IMR-90 (cell line): Measurements from ENCODE around the gene AKAP12. TPM values are rescaled to one million over a fixed set of nuclear protein-coding genes. Genes with fewer than 3 reads are reported as not detected.
A peak's percentile ranks its signal among the peaks of the same experiment; 100 is the strongest.

Experiments used
- ATAC-seq: fragments of 200-7000 bp; cut with Tn5 transposase; 2 replicates; pipeline ENCODE4 v1.9.1; 2020; ENCODE audit warnings: low read depth, mild to moderate bottlenecking, moderate library complexity
- BruUV-seq: library from RNA; stranded (reverse); fragments of 400-500 nt; replicated peaks from 2 replicates; lab custom pipeline; 2021; lab: Mats Ljungman, UMichigan
- CTCF ChIA-PET: fragments of 300-600 bp; formaldehyde crosslinking; extraction: SDS; loops from one replicate; lab custom pipeline; 2021; ENCODE audit warnings: antibody characterized with exemption; lab: Yijun Ruan, JAX
- POLR2A ChIA-PET: fragments of 300-600 bp; sonication (Branson Sonifier 250); formaldehyde crosslinking; loops from one replicate; lab custom pipeline; 2022; ENCODE audit warnings: antibody characterized with exemption; ENCODE audit not compliant: unreplicated experiment; lab: Charles Lee
- DNase-seq: peaks from one replicate; pipeline ENCODE4 v3.0.0; 2013
- H2AFZ ChIP-seq: replicated peaks from 2 replicates; pipeline ENCODE3; 2013; ENCODE audit warnings: low read length, mild to moderate bottlenecking; ENCODE audit not compliant: poor library complexity
- H2AK5ac ChIP-seq: 2 replicates; pipeline ENCODE4 v1.6.1; 2013; ENCODE audit warnings: low read depth, low read length, inconsistent platforms
- H2AK9ac ChIP-seq: replicated peaks from 2 replicates; pipeline ENCODE3; 2013; ENCODE audit warnings: mild to moderate bottlenecking, low read depth, low read length, moderate library complexity; ENCODE audit not compliant: poor library complexity
- H2BK120ac ChIP-seq: 2 replicates; pipeline ENCODE4 v1.6.1; 2013; ENCODE audit warnings: low read depth, low read length, inconsistent platforms
- H2BK15ac ChIP-seq: 3 replicates; pipeline ENCODE4 v1.6.1; 2013; ENCODE audit warnings: low read depth, low read length, inconsistent platforms
- H2BK20ac ChIP-seq: 2 replicates; pipeline ENCODE4 v1.6.1; 2013; ENCODE audit warnings: low read depth, mild to moderate bottlenecking, inconsistent platforms, low read length, moderate library complexity
- H2BK5ac ChIP-seq: 2 replicates; pipeline ENCODE4 v1.6.1; 2013; ENCODE audit warnings: mild to moderate bottlenecking, low read depth, low read length, inconsistent platforms; ENCODE audit not compliant: poor library complexity, severe bottlenecking
- H3K14ac ChIP-seq: replicated peaks from 2 replicates; pipeline ENCODE4 v1.6.1; 2013; ENCODE audit warnings: low read depth, low read length, inconsistent platforms
- H3K18ac ChIP-seq: 2 replicates; pipeline ENCODE4 v1.6.1; 2013; ENCODE audit warnings: low read depth, low read length, control low read depth
- H3K23ac ChIP-seq: 2 replicates; pipeline ENCODE4 v1.6.1; 2013; ENCODE audit warnings: low read depth, low read length, inconsistent platforms
- H3K27ac ChIP-seq: 2 replicates; pipeline ENCODE4 v1.5.1; 2013; ENCODE audit warnings: mild to moderate bottlenecking, control low read depth, low read length; ENCODE audit not compliant: insufficient read depth
- H3K27me3 ChIP-seq: 2 replicates; pipeline ENCODE4 v1.6.1; 2013; ENCODE audit warnings: low read length; ENCODE audit not compliant: control insufficient read depth, insufficient read depth
- H3K36me3 ChIP-seq: 2 replicates; pipeline ENCODE4 v1.6.1; 2013; ENCODE audit warnings: low read length, mixed read lengths; ENCODE audit not compliant: control insufficient read depth, insufficient read depth
- H3K4ac ChIP-seq: 2 replicates; pipeline ENCODE4 v1.6.1; 2013; ENCODE audit warnings: low read depth, low read length, inconsistent platforms
- H3K4me1 ChIP-seq: 2 replicates; pipeline ENCODE4 v1.6.1; 2013; ENCODE audit warnings: low read length, mixed read lengths; ENCODE audit not compliant: control insufficient read depth, insufficient read depth
- H3K4me2 ChIP-seq: 2 replicates; pipeline ENCODE4 v1.6.1; 2013; ENCODE audit warnings: low read depth, mild to moderate bottlenecking, control low read depth, low read length, moderate library complexity
- H3K4me3 ChIP-seq: 2 replicates; pipeline ENCODE4 v1.5.1; 2013; ENCODE audit warnings: low read depth, mild to moderate bottlenecking, control low read depth, low read length, moderate library complexity; ENCODE audit not compliant: insufficient read depth
- H3K56ac ChIP-seq: 2 replicates; pipeline ENCODE4 v1.6.1; 2013; ENCODE audit warnings: low read length, inconsistent platforms; ENCODE audit not compliant: insufficient read depth; ENCODE audit errors: extremely low read depth
- H3K79me1 ChIP-seq, 2 experiments: 2 replicates each; pipeline ENCODE4 v1.6.1; 2013; ENCODE audit warnings: low read length in 2 of 2, inconsistent platforms in 1 of 2, low read depth in 1 of 2
- H3K9ac ChIP-seq: 2 replicates; pipeline ENCODE4 v1.6.1; 2013; ENCODE audit warnings: low read depth, low read length, control low read depth
- H3K9me1 ChIP-seq: 2 replicates; pipeline ENCODE4 v1.6.1; 2013; ENCODE audit warnings: low read length, inconsistent platforms; ENCODE audit not compliant: insufficient read depth
- H3K9me3 ChIP-seq: 2 replicates; pipeline ENCODE4 v1.6.1; 2013; ENCODE audit warnings: low read length; ENCODE audit not compliant: control insufficient read depth, insufficient read depth
- H4K20me1 ChIP-seq: 2 replicates; pipeline ENCODE4 v1.6.1; 2013; ENCODE audit warnings: low read length, inconsistent platforms; ENCODE audit not compliant: insufficient read depth
- H4K5ac ChIP-seq: 2 replicates; pipeline ENCODE4 v1.6.1; 2013; ENCODE audit warnings: mild to moderate bottlenecking, low read depth, low read length, control low read depth
- H4K8ac ChIP-seq, 2 experiments: 2 replicates each; pipeline ENCODE4 v1.6.1; 2013; ENCODE audit warnings: low read depth in 2 of 2, low read length in 2 of 2, control low read depth in 1 of 2, inconsistent platforms in 1 of 2
- H4K91ac ChIP-seq: 2 replicates; pipeline ENCODE4 v1.6.1; 2013; ENCODE audit warnings: low read depth, low read length, inconsistent platforms; ENCODE audit not compliant: insufficient read depth
- BHLHE40 ChIP-seq: fragments of 150-350 bp; IDR thresholded peaks from 2 replicates; pipeline ENCODE4 v1.6.1; 2016; ENCODE audit warnings: mild to moderate bottlenecking, low read depth, low read length
- CEBPB ChIP-seq: IDR thresholded peaks from 2 replicates; pipeline ENCODE4 v1.6.1; 2012; ENCODE audit warnings: low read depth, low read length, improper control_type of control experiment
- CHD1 ChIP-seq: IDR thresholded peaks from 2 replicates; pipeline ENCODE4 v1.6.1; 2012; ENCODE audit warnings: low read depth, low read length, improper control_type of control experiment
- CTCF ChIP-seq: conservative IDR thresholded peaks from 2 replicates; pipeline ENCODE4 v1.5.1; 2012; ENCODE audit warnings: mild to moderate bottlenecking, low read depth, low read length, improper control_type of control experiment
- ELK1 ChIP-seq: fragments of 150-350 bp; IDR thresholded peaks from 2 replicates; pipeline ENCODE4 v1.6.1; 2016; ENCODE audit warnings: low read depth, mild to moderate bottlenecking, low read length, moderate library complexity, borderline replicate concordance
- FOS ChIP-seq: fragments of 150-350 bp; IDR thresholded peaks from 2 replicates; pipeline ENCODE4 v1.6.1; 2016; ENCODE audit warnings: low read depth, low read length
- MAFK ChIP-seq: IDR thresholded peaks from 2 replicates; pipeline ENCODE4 v1.6.1; 2012; ENCODE audit warnings: low read depth, low read length, improper control_type of control experiment
- MAZ ChIP-seq: IDR thresholded peaks from 2 replicates; pipeline ENCODE4 v1.6.1; 2012; ENCODE audit warnings: low read depth, mild to moderate bottlenecking, low read length, improper control_type of control experiment, moderate library complexity, borderline replicate concordance
- MXI1 ChIP-seq: IDR thresholded peaks from 2 replicates; pipeline ENCODE4 v1.6.1; 2012; ENCODE audit warnings: low read depth, mild to moderate bottlenecking, low read length, moderate library complexity, borderline replicate concordance
- NFE2L2 ChIP-seq: fragments of 150-350 bp; IDR thresholded peaks from 2 replicates; pipeline ENCODE4 v1.6.1; 2016; ENCODE audit warnings: low read depth, mild to moderate bottlenecking, low read length
- POLR2A ChIP-seq: IDR thresholded peaks from 2 replicates; pipeline ENCODE4 v1.6.1; 2012; ENCODE audit warnings: mild to moderate bottlenecking, low read depth, low read length
- RAD21 ChIP-seq: IDR thresholded peaks from 2 replicates; pipeline ENCODE4 v1.6.1; 2012; ENCODE audit warnings: low read length, improper control_type of control experiment
- RCOR1 ChIP-seq: IDR thresholded peaks from 2 replicates; pipeline ENCODE4 v1.6.1; 2012; ENCODE audit warnings: mild to moderate bottlenecking, low read length, improper control_type of control experiment; ENCODE audit not compliant: insufficient replicate concordance
- RFX5 ChIP-seq: IDR thresholded peaks from 2 replicates; pipeline ENCODE4 v1.8.0; 2012; ENCODE audit warnings: low read depth, mild to moderate bottlenecking, low read length, moderate library complexity
- SMC3 ChIP-seq: fragments of 150-350 bp; IDR thresholded peaks from 2 replicates; pipeline ENCODE4 v1.6.1; 2016; ENCODE audit warnings: low read depth, mild to moderate bottlenecking, antibody characterized with exemption, low read length, moderate library complexity
- USF2 ChIP-seq: fragments of 150-350 bp; IDR thresholded peaks from 2 replicates; pipeline ENCODE4 v1.6.1; 2017; ENCODE audit warnings: mild to moderate bottlenecking, antibody characterized with exemption, low read length, low read depth
- WGBS, 2 experiments: methylation state at CpG; one replicate each; pipeline versions ENCODE4 v1.1.5 to v1.1.7; 2013; ENCODE audit warnings: missing lambda C conversion rate in 2 of 2; ENCODE audit not compliant: insufficient read length in 1 of 2; ENCODE audit errors: extremely low coverage in 2 of 2; 5-methylcytosine and 5-hydroxymethylcytosine counted together
- dilution Hi-C: fragments of 300-500 bp; cut with HindIII; formaldehyde crosslinking; loops from one replicate; pipeline ENCODE4 v1.14.3; 2018; ENCODE audit warnings: low sequenced_read_pairs; ENCODE audit not compliant: unreplicated experiment
- in situ Hi-C: fragments of 300-500 bp; cut with MboI; formaldehyde crosslinking; loops from 3 replicates; pipeline ENCODE4 v1.14.3; 2019; ENCODE audit warnings: low sequenced_read_pairs, inconsistent platforms, mixed read lengths
- intact Hi-C: fragments of 100-400 bp; cut with micrococcal nuclease; formaldehyde crosslinking; loops from 2 replicates; pipeline ENCODE4 v1.10.0; 2022
- polyA plus RNA-seq, 3 experiments: library from polyadenylated mRNA; depleted of rRNA; stranded (reverse); fragments of >200 nt; gene quantifications; 2 replicates each; pipeline ENCODE4 v1.2.3, GENCODE V29; 2012; ENCODE audit warnings: low replicate concordance in 1 of 3
- total RNA-seq: library from RNA; depleted of rRNA; stranded (reverse); fragments of >200 nt; gene quantifications from 2 replicates; pipeline ENCODE4 v1.2.3, GENCODE V29; 2012

The AKAP12 gene
- total and polyA plus RNA-seq, 2 of the 4 experiments (the other 2 are of a cell fraction) = 56.0 to 118 TPM

DNA sequence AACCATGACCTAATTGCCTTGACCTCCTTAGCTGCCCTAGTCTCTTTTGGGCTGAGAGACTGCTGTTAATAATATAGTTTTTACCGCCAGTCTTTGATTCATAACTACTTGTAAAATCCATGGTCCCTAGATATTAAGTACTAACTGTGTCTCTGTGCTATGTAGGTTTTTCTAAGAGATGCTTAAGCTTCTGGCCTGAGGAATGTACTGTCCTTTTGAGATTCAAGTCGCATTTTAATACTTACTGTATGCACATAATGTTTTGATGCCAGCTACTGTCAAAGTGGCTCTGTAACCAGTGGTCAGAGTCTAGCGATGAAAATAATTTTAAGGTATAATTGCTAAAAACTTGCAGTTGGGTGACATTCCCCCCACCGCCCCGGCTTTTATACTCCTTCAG lies 2.1 kb downstream of the AKAP12 start:
- peak overlapping the region; percentile 19; the same call in 1 of the 2 replicates for H3K9ac ChIP-seq
- H3K18ac ChIP-seq = no peak overlapping the region
- no peak overlapping the region for H2BK20ac ChIP-seq
- no peaks in the 10 kb centered on the region for H3K4me1 ChIP-seq
- H3K27ac ChIP-seq = no peak overlapping the region
- no peak overlapping the region for H2BK5ac ChIP-seq
- 0 out of 2 replicates have a peak, but pooled peaks cover 4% of the 10 kb centered on the region for H3K36me3 ChIP-seq
- no peak overlapping the region for H3K56ac ChIP-seq
- H3K23ac ChIP-seq = no peak overlapping the region
- H4K20me1 ChIP-seq = peaks cover 6% of the 10 kb centered on the region; the same call in 1 of the 2 replicates
- H2AK9ac ChIP-seq = no peak overlapping the region
- ChIA-PET CTCF (interaction anchor here (0.7 kb wide), 1 partner anchor 418 kb away, joined by 6 read pairs; no protein-coding TSS in a partner anchor), POLR2A (no interaction called here)
- peak overlapping the region; percentile 69; the same call in 1 of the 2 replicates for H3K4me3 ChIP-seq
- intact Hi-C loops = loop anchor here (1.0 to 10.0 kb wide), 2 partner anchors 82 to 227 kb away; no protein-coding TSS in a partner anchor
- H2AFZ ChIP-seq = no peak overlapping the region
- dilution Hi-C loops = no loop called here
- H3K14ac ChIP-seq = no peak overlapping the region
- no peak overlapping the region for H2BK120ac ChIP-seq
- no TSS peak for BruUV-seq
- in situ Hi-C loops = no loop called here
- H3K9me1 ChIP-seq = peaks cover 6% of the 10 kb centered on the region; the same call in 1 of the 2 replicates
- no peak overlapping the region for H2BK15ac ChIP-seq
- TF ChIP-seq USF2 (no peak), ELK1 (no peak), MXI1 (no peak), CTCF (no peak), POLR2A (no peak), RFX5 (no peak), CHD1 (no peak), BHLHE40 (no peak), FOS (no peak), CEBPB (no peak), MAFK (no peak), RCOR1 (no peak), SMC3 (no peak), NFE2L2 (no peak), RAD21 (no peak), MAZ (no peak)
- no peak overlapping the region for H2AK5ac ChIP-seq
- H3K79me1 ChIP-seq = peaks cover 0 to 9% of the 10 kb centered on the region in 2 experiments; a peak in 2 of 4 replicates
- no CpG with 5 or more reads among the region's 5 CpGs for WGBS, 2 experiments
- peak overlapping the region; percentile 57 for H3K4me2 ChIP-seq
- H4K5ac ChIP-seq = no peak overlapping the region
- ATAC-seq = no peak
- H3K27me3 ChIP-seq = peaks cover under 1% of the 10 kb centered on the region; the same call in 1 of the 2 replicates
- no peak overlapping the region for H3K4ac ChIP-seq
- H4K91ac ChIP-seq = no peak overlapping the region
- DNase-seq = no peak
- no peaks in the 10 kb centered on the region for H3K9me3 ChIP-seq
- H4K8ac ChIP-seq = no peak overlapping the region
